Measurements from ENCODE around the gene MMP13.
"Not testable (repeated sequence)": the region's sequence is repeated elsewhere in the genome, so short reads cannot be mapped to it uniquely, and the experiment has no call there.

MMP13 gene

GRCh38 chr11:102911758-102912481, 43.6 kb downstream of the MMP13 start:
- no peak for TF ChIP-seq ZNF624 (tag by site-specific recombination; IDR thresholded peaks at IDR 0.05)
- TF ChIP-seq ZNF623 (tag by site-specific recombination; IDR thresholded peaks at IDR 0.05), result no peak
- TF ChIP-seq ZNF221 (tag by site-specific recombination; IDR thresholded peaks at IDR 0.05; ENCODE audit: borderline replicate concordance), result no peak
- TF ChIP-seq PRDM10 (tag by site-specific recombination; IDR thresholded peaks at IDR 0.05), result no peak
- no peak for TF ChIP-seq ZNF248 (tag by site-specific recombination; IDR thresholded peaks at IDR 0.05)
- TF ChIP-seq PRDM4 (tag by site-specific recombination; IDR thresholded peaks at IDR 0.05), result no peak
- no peak for TF ChIP-seq ZNF76 (tag by site-specific recombination; IDR thresholded peaks at IDR 0.05; ENCODE audit: borderline replicate concordance, low read depth)
- TF ChIP-seq ZNF701 (tag by site-specific recombination; IDR thresholded peaks at IDR 0.05), result no peak
- no peak for TF ChIP-seq ZNF837 (tag by site-specific recombination; IDR thresholded peaks at IDR 0.05)
- TF ChIP-seq ZNF37A (tag by site-specific recombination; IDR thresholded peaks at IDR 0.05), result no peak
- TF ChIP-seq SALL2 (tag by site-specific recombination; IDR thresholded peaks at IDR 0.05; ENCODE audit: borderline replicate concordance), result no peak
- Histone ChIP-seq H3K4me3 (ENCODE audit: low read depth, low read length) (no peak overlapping the region), H3K27ac (ENCODE audit: extremely low read depth, low read depth, low read length) (no peak overlapping the region), H3K9me3 (ENCODE audit: control insufficient read depth, insufficient read depth, low read depth, low read length) (no peaks in the 10 kb centered on the region), H3K36me3 (ENCODE audit: control insufficient read depth in 2 of 2, insufficient read depth in 1 of 2, low read length in 2 of 2) (no peaks in the 10 kb centered on the region), H3K4me1 (ENCODE audit: control insufficient read depth, insufficient read depth, low read length) (no peaks in the 10 kb centered on the region)
- ChIA-PET POLR2A (no interaction called here), CTCF (interaction anchor here (0.6 to 2.3 kb wide), 5 partner anchors 14 to 159 kb away, joined by 3 to 12 read pairs (median 3); no protein-coding TSS in a partner anchor)

- CTCF ChIA-PET, result not testable (repeated sequence)
Measured at GRCh38 chr11:102905848-102906247, 49.7 kb downstream of the MMP13 start.

GRCh38 chr11:102903895-102904294, 51.6 kb downstream of the MMP13 start:
- POLR2A ChIA-PET; H3K36me3 ChIP-seq (ENCODE audit: control insufficient read depth in 2 of 2, insufficient read depth in 1 of 2, low read length in 2 of 2): not testable (repeated sequence)

More at GRCh38 chr11:102905848-102906247, 49.7 kb downstream of the MMP13 start:
- H3K4me1 ChIP-seq (ENCODE audit: control insufficient read depth, insufficient read depth, low read length); H3K4me3 ChIP-seq (ENCODE audit: low read depth, low read length); H3K27ac ChIP-seq (ENCODE audit: extremely low read depth, low read depth, low read length); H3K36me3 ChIP-seq (ENCODE audit: control insufficient read depth in 2 of 2, insufficient read depth in 1 of 2, low read length in 2 of 2); H3K9me3 ChIP-seq (ENCODE audit: control insufficient read depth, insufficient read depth, low read depth, low read length); POLR2A ChIA-PET: not testable (repeated sequence)

GRCh38 chr11:102900346-102900745, 55.2 kb downstream of the MMP13 start:
- TF ChIP-seq ZNF76 (tag by site-specific recombination; IDR thresholded peaks at IDR 0.05; ENCODE audit: borderline replicate concordance, low read depth) (no peak), HOXA7 (CRISPR knock-in tag; IDR thresholded peaks at IDR 0.05; ENCODE audit: borderline replicate concordance) (no peak), ZFP69B (tag by site-specific recombination; IDR thresholded peaks at IDR 0.05) (no peak), SP2 (tag by site-specific recombination; IDR thresholded peaks at IDR 0.05) (no peak), BCL11A (tag by site-specific recombination; IDR thresholded peaks at IDR 0.05; ENCODE audit: low read depth) (no peak), ZNF843 (tag by site-specific recombination; IDR thresholded peaks at IDR 0.05) (no peak), ZNF311 (tag by site-specific recombination; IDR thresholded peaks at IDR 0.05; ENCODE audit: borderline replicate concordance) (no peak)
- POLR2A ChIA-PET, result no interaction called here
- H3K4me1 ChIP-seq (ENCODE audit: control insufficient read depth, insufficient read depth, low read length), result no peaks in the 10 kb centered on the region

More at GRCh38 chr11:102903895-102904294, 51.6 kb downstream of the MMP13 start:
- H3K9me3 ChIP-seq (ENCODE audit: control insufficient read depth, insufficient read depth, low read depth, low read length); H3K27ac ChIP-seq (ENCODE audit: extremely low read depth, low read depth, low read length); H3K4me1 ChIP-seq (ENCODE audit: control insufficient read depth, insufficient read depth, low read length); H3K4me3 ChIP-seq (ENCODE audit: low read depth, low read length): not testable (repeated sequence)
- CTCF ChIA-PET, result interaction anchor here (0.6 to 0.7 kb wide), 2 partner anchors 11 to 561 kb away, joined by 3 read pairs; no protein-coding TSS in a partner anchor

More at GRCh38 chr11:102900346-102900745, 55.2 kb downstream of the MMP13 start:
- no peaks in the 10 kb centered on the region for H3K9me3 ChIP-seq (ENCODE audit: control insufficient read depth, insufficient read depth, low read depth, low read length)
- no peak overlapping the region for H3K27ac ChIP-seq (ENCODE audit: extremely low read depth, low read depth, low read length)
- H3K36me3 ChIP-seq (ENCODE audit: control insufficient read depth in 2 of 2, insufficient read depth in 1 of 2, low read length in 2 of 2), result no peaks in the 10 kb centered on the region
- CTCF ChIA-PET, result interaction anchor here (1.5 kb wide), 1 partner anchor 15 kb away, joined by 6 read pairs; no protein-coding TSS in a partner anchor
- H3K4me3 ChIP-seq (ENCODE audit: low read depth, low read length), result no peak overlapping the region
